GM12875 (cell line): ENCODE data around the gene COG8.

Source experiments
- H3K4me3 ChIP-seq: one replicate; pipeline ENCODE4 v1.5.1; 2011; ENCODE audit warnings: low read depth, low read length, control low read depth
- CTCF ChIP-seq: IDR thresholded peaks from 2 replicates; pipeline ENCODE4 v1.5.1; 2011; ENCODE audit warnings: low read depth, mild to moderate bottlenecking, control low read depth, inconsistent platforms, low read length, moderate library complexity, borderline replicate concordance; ENCODE audit not compliant: insufficient read depth

COG8 gene

GRCh38 chr16:69319826-69320739 is 19.3 kb downstream of the COG8 start:
- no peak overlapping the region for H3K4me3 ChIP-seq
- no peak for TF ChIP-seq CTCF

- H3K4me3 ChIP-seq, result no peak overlapping the region
- TF ChIP-seq CTCF, result no peak
Measured at GRCh38 chr16:69319381-69319780, 20.0 kb downstream of the COG8 start.

GRCh38 chr16:69318911-69319289 is 20.5 kb downstream of the COG8 start:
- H3K4me3 ChIP-seq, result no peak overlapping the region
- TF ChIP-seq CTCF, result no peak

GRCh38 chr16:69318177-69318910 is 21.0 kb downstream of the COG8 start:
- H3K4me3 ChIP-seq, result no peak overlapping the region
- no peak for TF ChIP-seq CTCF

- no peak overlapping the region for H3K4me3 ChIP-seq
- no peak for TF ChIP-seq CTCF
Measured at GRCh38 chr16:69316595-69317034, 22.7 kb downstream of the COG8 start.

GRCh38 chr16:69315486-69316311 is 23.7 kb downstream of the COG8 start:
- no peak for TF ChIP-seq CTCF
- no peak overlapping the region for H3K4me3 ChIP-seq
